Measurements from ENCODE around the gene HDAC4.

- TF ChIP-seq, protein P1, sequence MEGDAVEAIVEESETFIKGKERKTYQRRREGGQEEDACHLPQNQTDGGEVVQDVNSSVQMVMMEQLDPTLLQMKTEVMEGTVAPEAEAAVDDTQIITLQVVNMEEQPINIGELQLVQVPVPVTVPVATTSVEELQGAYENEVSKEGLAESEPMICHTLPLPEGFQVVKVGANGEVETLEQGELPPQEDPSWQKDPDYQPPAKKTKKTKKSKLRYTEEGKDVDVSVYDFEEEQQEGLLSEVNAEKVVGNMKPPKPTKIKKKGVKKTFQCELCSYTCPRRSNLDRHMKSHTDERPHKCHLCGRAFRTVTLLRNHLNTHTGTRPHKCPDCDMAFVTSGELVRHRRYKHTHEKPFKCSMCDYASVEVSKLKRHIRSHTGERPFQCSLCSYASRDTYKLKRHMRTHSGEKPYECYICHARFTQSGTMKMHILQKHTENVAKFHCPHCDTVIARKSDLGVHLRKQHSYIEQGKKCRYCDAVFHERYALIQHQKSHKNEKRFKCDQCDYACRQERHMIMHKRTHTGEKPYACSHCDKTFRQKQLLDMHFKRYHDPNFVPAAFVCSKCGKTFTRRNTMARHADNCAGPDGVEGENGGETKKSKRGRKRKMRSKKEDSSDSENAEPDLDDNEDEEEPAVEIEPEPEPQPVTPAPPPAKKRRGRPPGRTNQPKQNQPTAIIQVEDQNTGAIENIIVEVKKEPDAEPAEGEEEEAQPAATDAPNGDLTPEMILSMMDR (IDR thresholded peaks at IDR 0.05), result no peak
- no peak for TF ChIP-seq ZFX (IDR thresholded peaks at IDR 0.05; ENCODE audit: borderline replicate concordance)
These were observed 227.5 kb downstream of the HDAC4 start for GRCh38 chr2:239173301-239173700.

Data from 22Rv1 (cell line).